PC-9 (cell line): ENCODE data around the gene ZNF764. TPM values are rescaled to one million over a fixed set of nuclear protein-coding genes. Genes with fewer than 3 reads are reported as not detected.

ENCODE experiments used
- BruUV-seq: library from RNA; stranded (reverse); fragments of 400-500 nt; replicated peaks from 2 replicates; lab custom pipeline; 2021; lab: Mats Ljungman, UMichigan
- CTCF ChIA-PET: fragments of 300-600 bp; sonication (Branson Sonifier 250); formaldehyde crosslinking; loops from one replicate; lab custom pipeline; 2022; ENCODE audit warnings: antibody characterized with exemption; lab: Charles Lee
- POLR2A ChIA-PET: fragments of 300-600 bp; sonication (Branson Sonifier 250); formaldehyde crosslinking; loops from one replicate; lab custom pipeline; 2022; ENCODE audit warnings: antibody characterized with exemption; ENCODE audit not compliant: unreplicated experiment; lab: Charles Lee
- DNase-seq, 2 experiments: peaks; one replicate each; pipeline versions ENCODE4 v3.0.0 to v3.0.0-alpha.2; 2015 to 2022; ENCODE audit warnings: mixed read lengths in 1 of 2
- H2AFZ ChIP-seq: fragments of 200-600 bp; sonication (generic); 2 replicates; pipeline ENCODE4 v1.8.1; 2017; ENCODE audit warnings: antibody characterized with exemption
- H3F3A ChIP-seq: fragments of 200-600 bp; sonication (generic); 2 replicates; pipeline ENCODE4 v1.8.1; 2017; ENCODE audit warnings: antibody characterized with exemption, mild to moderate bottlenecking, low read depth; ENCODE audit not compliant: insufficient read depth
- H3K27ac ChIP-seq: fragments of 200-600 bp; sonication (generic); 2 replicates; pipeline ENCODE4 v1.6.1; 2016; ENCODE audit warnings: mixed run types
- H3K27me3 ChIP-seq: fragments of 200-600 bp; sonication (generic); 2 replicates; pipeline ENCODE4 v1.6.1; 2016; ENCODE audit warnings: low read depth, mixed run types; ENCODE audit not compliant: insufficient read depth
- H3K36me3 ChIP-seq: fragments of 200-600 bp; sonication (generic); 2 replicates; pipeline ENCODE4 v1.6.1; 2016; ENCODE audit warnings: low read depth, mixed run types
- H3K4me1 ChIP-seq: fragments of 200-600 bp; sonication (generic); replicated peaks from 2 replicates; pipeline ENCODE4 v1.6.1; 2016; ENCODE audit warnings: mixed run types; ENCODE audit not compliant: insufficient read depth
- H3K4me2 ChIP-seq: fragments of 200-600 bp; sonication (generic); 2 replicates; pipeline ENCODE4 v1.6.1; 2017; ENCODE audit warnings: mixed run types
- H3K4me3 ChIP-seq: fragments of 200-600 bp; sonication (generic); 2 replicates; pipeline ENCODE4 v1.6.1; 2016; ENCODE audit warnings: mixed run types
- H3K79me2 ChIP-seq: fragments of 200-600 bp; sonication (generic); 2 replicates; pipeline ENCODE4 v1.6.1; 2017; ENCODE audit warnings: low read depth, mixed run types
- H3K9me2 ChIP-seq: fragments of 200-600 bp; sonication (generic); 2 replicates; pipeline ENCODE4 v1.8.1; 2017; ENCODE audit warnings: mild to moderate bottlenecking; ENCODE audit not compliant: insufficient read depth
- H3K9me3 ChIP-seq: fragments of 200-600 bp; sonication (generic); 2 replicates; pipeline ENCODE4 v1.8.1; 2016; ENCODE audit warnings: low read depth; ENCODE audit not compliant: insufficient read depth
- H4K20me1 ChIP-seq: fragments of 200-600 bp; sonication (generic); 2 replicates; pipeline ENCODE4 v1.8.1; 2017; ENCODE audit not compliant: insufficient read depth
- EZH2 ChIP-seq: fragments of 200-600 bp; sonication (generic); IDR thresholded peaks from 2 replicates; pipeline ENCODE4 v1.8.0; 2017; ENCODE audit warnings: antibody characterized with exemption, low read depth
- intact Hi-C: fragments of 100-400 bp; cut with micrococcal nuclease; formaldehyde crosslinking; loops from one replicate; pipeline ENCODE4 v1.10.0; 2022; ENCODE audit not compliant: unreplicated experiment
- total RNA-seq: library from RNA; stranded (reverse); gene quantifications from 2 replicates; pipeline ENCODE4 v1.2.3, GENCODE V29; 2021
- TF ChIP-seq, protein P1 (sequence below): fragments of 200-600 bp; sonication (generic); conservative IDR thresholded peaks from 2 replicates; pipeline ENCODE4 v1.6.1; 2017; ENCODE audit warnings: mixed run types, antibody characterized with exemption, mild to moderate bottlenecking, moderate library complexity

The ZNF764 gene
- total RNA-seq, 1 experiment from 2014 or later: 12.3 TPM

DNA sequence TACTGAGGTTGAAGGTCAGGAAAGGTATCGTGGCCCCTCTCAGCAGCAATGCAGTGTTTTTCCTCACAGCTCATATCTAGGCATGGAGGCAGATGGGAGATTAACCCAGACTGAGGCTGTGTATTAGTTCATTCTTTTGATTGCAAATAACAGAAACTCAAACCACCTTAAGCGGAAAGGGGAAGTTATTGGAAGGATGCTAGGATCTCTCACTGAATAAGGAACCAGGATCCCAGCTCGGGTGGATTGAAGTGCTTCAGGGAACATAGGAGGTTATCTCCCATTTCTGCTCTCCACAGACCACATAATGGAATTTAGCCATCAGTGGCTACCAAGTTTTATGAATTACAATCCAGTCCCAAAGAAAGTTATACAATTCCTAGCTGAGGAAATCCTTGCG, 43.8 kb upstream of the ZNF764 start:
- no peak overlapping the region for H3K4me3 ChIP-seq
- 0 out of 2 replicates have a peak, but pooled peaks cover 6% of the 10 kb centered on the region for H3K36me3 ChIP-seq
- no peak overlapping the region for H3K4me2 ChIP-seq
- TF ChIP-seq, protein P1, sequence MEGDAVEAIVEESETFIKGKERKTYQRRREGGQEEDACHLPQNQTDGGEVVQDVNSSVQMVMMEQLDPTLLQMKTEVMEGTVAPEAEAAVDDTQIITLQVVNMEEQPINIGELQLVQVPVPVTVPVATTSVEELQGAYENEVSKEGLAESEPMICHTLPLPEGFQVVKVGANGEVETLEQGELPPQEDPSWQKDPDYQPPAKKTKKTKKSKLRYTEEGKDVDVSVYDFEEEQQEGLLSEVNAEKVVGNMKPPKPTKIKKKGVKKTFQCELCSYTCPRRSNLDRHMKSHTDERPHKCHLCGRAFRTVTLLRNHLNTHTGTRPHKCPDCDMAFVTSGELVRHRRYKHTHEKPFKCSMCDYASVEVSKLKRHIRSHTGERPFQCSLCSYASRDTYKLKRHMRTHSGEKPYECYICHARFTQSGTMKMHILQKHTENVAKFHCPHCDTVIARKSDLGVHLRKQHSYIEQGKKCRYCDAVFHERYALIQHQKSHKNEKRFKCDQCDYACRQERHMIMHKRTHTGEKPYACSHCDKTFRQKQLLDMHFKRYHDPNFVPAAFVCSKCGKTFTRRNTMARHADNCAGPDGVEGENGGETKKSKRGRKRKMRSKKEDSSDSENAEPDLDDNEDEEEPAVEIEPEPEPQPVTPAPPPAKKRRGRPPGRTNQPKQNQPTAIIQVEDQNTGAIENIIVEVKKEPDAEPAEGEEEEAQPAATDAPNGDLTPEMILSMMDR: no peak
- TF ChIP-seq EZH2: no peak
- no peaks in the 10 kb centered on the region for H4K20me1 ChIP-seq
- intact Hi-C loops: no loop called here
- no peak for DNase-seq
- no peaks in the 10 kb centered on the region for H3K9me3 ChIP-seq
- H3K4me1 ChIP-seq: no peaks in the 10 kb centered on the region
- peaks cover 43% of the 10 kb centered on the region; the same call in 1 of the 2 replicates for H3F3A ChIP-seq
- no peaks in the 10 kb centered on the region for H3K79me2 ChIP-seq
- no peaks in the 10 kb centered on the region for H3K9me2 ChIP-seq
- BruUV-seq: no TSS peak
- no peak overlapping the region for H3K27ac ChIP-seq
- CTCF ChIA-PET: no interaction called here
- POLR2A ChIA-PET: interaction anchor here (0.6 kb wide), 2 partner anchors 26 to 174 kb away, joined by 3 to 4 read pairs; no protein-coding TSS in a partner anchor
- no peak overlapping the region for H2AFZ ChIP-seq
- H3K27me3 ChIP-seq: no peaks in the 10 kb centered on the region

DNA sequence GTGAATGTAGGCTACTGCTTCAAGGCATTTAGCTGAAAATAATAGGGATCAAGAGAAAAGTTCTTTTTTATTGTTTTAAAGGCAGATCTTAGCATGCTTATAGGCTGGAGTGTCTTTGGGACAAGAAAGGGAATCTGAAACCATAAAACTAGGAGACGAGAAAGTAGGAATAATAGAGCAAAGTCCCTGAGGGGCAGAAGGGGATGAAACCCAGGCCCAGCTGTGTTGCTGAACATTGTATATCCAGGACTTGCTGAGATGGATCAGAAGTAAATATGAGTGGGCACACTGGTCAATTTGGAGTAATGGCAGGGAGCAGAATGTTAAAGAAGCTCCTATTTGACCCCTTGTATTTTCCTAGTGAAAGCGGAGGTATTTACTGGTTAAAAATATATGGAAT, 42.8 kb upstream of the ZNF764 start:
- DNase-seq: no peak
- no TSS peak for BruUV-seq
- Histone ChIP-seq H3K36me3 (no peaks in the 10 kb centered on the region), H3K27ac (no peak overlapping the region), H2AFZ (no peak overlapping the region), H3K4me3 (no peak overlapping the region), H3K79me2 (no peaks in the 10 kb centered on the region), H3K27me3 (no peaks in the 10 kb centered on the region), H3K9me2 (no peaks in the 10 kb centered on the region), H3K4me1 (no peaks in the 10 kb centered on the region), H3K4me2 (no peak overlapping the region), H3K9me3 (no peaks in the 10 kb centered on the region), H4K20me1 (no peaks in the 10 kb centered on the region), H3F3A (peaks cover 53% of the 10 kb centered on the region; the same call in 1 of the 2 replicates)
- ChIA-PET POLR2A (no interaction called here), CTCF (interaction anchor here (0.6 kb wide), 1 partner anchor 172 kb away, joined by 3 read pairs; no protein-coding TSS in a partner anchor)
- TF ChIP-seq, protein P1: no peak
- no peak for TF ChIP-seq EZH2
- intact Hi-C loops: no loop called here

DNA sequence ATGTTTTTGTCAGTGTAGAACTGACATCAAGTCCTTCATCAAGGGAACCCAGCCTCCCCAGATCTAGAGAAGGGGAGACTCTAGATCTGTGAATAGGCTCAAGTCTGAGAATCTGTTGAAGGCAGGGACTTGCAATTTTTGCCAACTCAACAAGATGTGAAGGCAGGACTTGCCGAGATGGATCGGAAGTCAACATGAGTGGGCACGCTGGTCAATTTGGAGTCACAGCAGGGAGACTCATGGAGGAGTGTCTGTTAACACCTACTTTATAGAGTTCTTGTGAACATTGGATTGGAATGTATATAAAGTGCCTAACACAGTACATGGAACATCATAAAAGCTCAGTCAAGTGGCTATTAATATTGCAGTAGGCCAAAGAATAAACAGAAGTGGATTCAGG, 42.0 kb upstream of the ZNF764 start:
- intact Hi-C loops: no loop called here
- DNase-seq: no peak
- POLR2A ChIA-PET: no interaction called here

More for the DNA sequence above, 42.0 kb upstream of the ZNF764 start:
- H3K9me3 ChIP-seq: no peaks in the 10 kb centered on the region
- no TSS peak for BruUV-seq
- H3K4me3 ChIP-seq: no peak overlapping the region
- H3K79me2 ChIP-seq: no peaks in the 10 kb centered on the region
- no peaks in the 10 kb centered on the region for H3K9me2 ChIP-seq
- H3K4me2 ChIP-seq: no peak overlapping the region
- no peak overlapping the region for H3K27ac ChIP-seq
- H3K4me1 ChIP-seq: no peaks in the 10 kb centered on the region
- H3K36me3 ChIP-seq: no peaks in the 10 kb centered on the region
- TF ChIP-seq, protein P1: no peak
- TF ChIP-seq EZH2: no peak
- no peaks in the 10 kb centered on the region for H3K27me3 ChIP-seq
- CTCF ChIA-PET: interaction anchor here (0.6 to 1.0 kb wide), 2 partner anchors 23 to 172 kb away, joined by 3 to 4 read pairs; no protein-coding TSS in a partner anchor
- H2AFZ ChIP-seq: no peak overlapping the region
- H3F3A ChIP-seq: peaks cover 60% of the 10 kb centered on the region; the same call in 1 of the 2 replicates
- no peaks in the 10 kb centered on the region for H4K20me1 ChIP-seq
